ENCODE measurements around the gene SP9.
A peak's percentile ranks its signal among the peaks of the same experiment; 100 is the strongest.

Gene SP9

GRCh38 chr2:174333372-174334277, 1.1 kb upstream of the SP9 start:
- DNase-seq (ENCODE audit: low read depth), result no peak

- no peak for DNase-seq (ENCODE audit: low read depth)
Measured at GRCh38 chr2:174334278-174334715, 457 bp upstream of the SP9 start.

GRCh38 chr2:174335254-174335987, 667 bp downstream of the SP9 start:
- DNase-seq (ENCODE audit: low read depth), result no peak

GRCh38 chr2:174335988-174336500, 1.3 kb downstream of the SP9 start:
- DNase-seq (ENCODE audit: low read depth), result no peak

GRCh38 chr2:174336501-174337336, 2.0 kb downstream of the SP9 start:
- no peak for DNase-seq (ENCODE audit: low read depth)

- DNase-seq (ENCODE audit: low read depth), result no peak
Measured at GRCh38 chr2:174337337-174338146, 2.8 kb downstream of the SP9 start.

- DNase-seq (ENCODE audit: low read depth), result no peak
Measured at GRCh38 chr2:174338147-174338605, 3.4 kb downstream of the SP9 start.

- no peak for DNase-seq (ENCODE audit: low read depth)
Measured at GRCh38 chr2:174338671-174339560, 4.2 kb downstream of the SP9 start.

- no peak for DNase-seq (ENCODE audit: low read depth)
Measured at GRCh38 chr2:174339561-174340399, 5.0 kb downstream of the SP9 start.

- DNase-seq (ENCODE audit: low read depth), result no peak
Measured at GRCh38 chr2:174340400-174341292, 5.9 kb downstream of the SP9 start.

GRCh38 chr2:174341293-174341994, 6.7 kb downstream of the SP9 start:
- DNase-seq (ENCODE audit: low read depth), result peak; percentile 80

GRCh38 chr2:174341995-174342685, 7.4 kb downstream of the SP9 start:
- no peak for DNase-seq (ENCODE audit: low read depth)

GRCh38 chr2:174342686-174343342, 8.1 kb downstream of the SP9 start:
- no peak for DNase-seq (ENCODE audit: low read depth)

- DNase-seq (ENCODE audit: low read depth), result no peak
Measured at GRCh38 chr2:174343343-174343622, 8.5 kb downstream of the SP9 start.

GRCh38 chr2:174343623-174344455, 9.1 kb downstream of the SP9 start:
- DNase-seq (ENCODE audit: low read depth), result no peak
